Astrocyte (in vitro differentiated cells and primary cell): ENCODE data around the gene SNX11.

Source experiments
- CTCF ChIP-seq: IDR thresholded peaks from 2 replicates; pipeline ENCODE4 v1.5.1; 2011; ENCODE audit warnings: low read depth, mild to moderate bottlenecking, inconsistent platforms, low read length, moderate library complexity; ENCODE audit not compliant: insufficient read depth
- EZH2 ChIP-seq: IDR thresholded peaks from 2 replicates; pipeline ENCODE4 v1.6.1; 2012; ENCODE audit warnings: mild to moderate bottlenecking, low read length, inconsistent platforms; ENCODE audit not compliant: insufficient read depth

GRCh38 chr17:48160177-48161081 lies 52.9 kb downstream of the SNX11 start:
- TF ChIP-seq CTCF (no peak), EZH2 (no peak)
